ENCODE data around the gene CHST3.

CHST3 gene

DNA sequence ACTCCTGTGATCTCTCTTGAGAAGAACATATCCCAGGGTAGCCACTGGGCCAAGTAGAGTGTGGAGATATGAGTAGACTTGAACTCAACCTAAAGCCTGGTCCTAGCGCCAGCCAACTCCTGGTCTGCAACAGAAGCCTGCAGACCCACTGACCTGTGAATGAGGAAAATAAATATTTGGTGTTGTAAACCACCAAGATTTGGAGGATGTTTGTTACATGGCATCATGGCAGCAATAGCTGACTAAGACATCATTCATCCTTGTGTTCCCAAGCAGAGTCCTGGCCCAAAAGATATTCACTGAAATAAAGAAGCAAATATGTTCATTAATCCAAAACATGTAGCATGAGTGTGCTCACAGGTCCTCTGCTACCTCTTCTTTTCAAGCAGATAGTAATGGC, 26.0 kb upstream of the CHST3 start:
- no peak for DNase-seq (ENCODE audit: low read depth)
- TF ChIP-seq, protein P1, sequence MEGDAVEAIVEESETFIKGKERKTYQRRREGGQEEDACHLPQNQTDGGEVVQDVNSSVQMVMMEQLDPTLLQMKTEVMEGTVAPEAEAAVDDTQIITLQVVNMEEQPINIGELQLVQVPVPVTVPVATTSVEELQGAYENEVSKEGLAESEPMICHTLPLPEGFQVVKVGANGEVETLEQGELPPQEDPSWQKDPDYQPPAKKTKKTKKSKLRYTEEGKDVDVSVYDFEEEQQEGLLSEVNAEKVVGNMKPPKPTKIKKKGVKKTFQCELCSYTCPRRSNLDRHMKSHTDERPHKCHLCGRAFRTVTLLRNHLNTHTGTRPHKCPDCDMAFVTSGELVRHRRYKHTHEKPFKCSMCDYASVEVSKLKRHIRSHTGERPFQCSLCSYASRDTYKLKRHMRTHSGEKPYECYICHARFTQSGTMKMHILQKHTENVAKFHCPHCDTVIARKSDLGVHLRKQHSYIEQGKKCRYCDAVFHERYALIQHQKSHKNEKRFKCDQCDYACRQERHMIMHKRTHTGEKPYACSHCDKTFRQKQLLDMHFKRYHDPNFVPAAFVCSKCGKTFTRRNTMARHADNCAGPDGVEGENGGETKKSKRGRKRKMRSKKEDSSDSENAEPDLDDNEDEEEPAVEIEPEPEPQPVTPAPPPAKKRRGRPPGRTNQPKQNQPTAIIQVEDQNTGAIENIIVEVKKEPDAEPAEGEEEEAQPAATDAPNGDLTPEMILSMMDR (IDR thresholded peaks at IDR 0.05; ENCODE audit: control insufficient read depth, insufficient read depth, low read depth, low read length, missing control alignments) = no peak
- no peak overlapping the region for H3K4me3 ChIP-seq (ENCODE audit: control insufficient read depth, low read depth, low read length)

DNA sequence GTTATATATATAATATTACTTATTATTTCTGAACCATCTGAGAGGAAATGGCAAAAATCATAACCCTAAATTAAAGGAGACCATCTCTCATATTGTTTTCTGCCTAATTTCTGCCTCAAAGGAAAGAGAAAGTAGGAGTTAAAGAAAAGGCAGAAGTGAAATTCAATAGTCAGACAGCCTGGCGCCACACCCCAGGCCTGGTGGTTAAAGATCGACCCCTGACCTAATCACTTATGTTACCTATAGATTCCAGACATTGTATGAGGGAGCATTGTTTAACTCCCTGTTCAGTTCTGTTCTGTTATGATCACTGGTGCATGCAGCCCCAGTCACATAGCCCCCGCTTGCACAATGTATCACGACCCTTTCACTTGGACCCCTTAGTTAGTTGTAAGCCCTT, 24.9 kb upstream of the CHST3 start:
- H3K4me3 ChIP-seq (ENCODE audit: control insufficient read depth, low read depth, low read length) = no peak overlapping the region
- TF ChIP-seq, protein P1 (IDR thresholded peaks at IDR 0.05; ENCODE audit: control insufficient read depth, insufficient read depth, low read depth, low read length, missing control alignments) = no peak
- DNase-seq (ENCODE audit: low read depth) = no peak

DNA sequence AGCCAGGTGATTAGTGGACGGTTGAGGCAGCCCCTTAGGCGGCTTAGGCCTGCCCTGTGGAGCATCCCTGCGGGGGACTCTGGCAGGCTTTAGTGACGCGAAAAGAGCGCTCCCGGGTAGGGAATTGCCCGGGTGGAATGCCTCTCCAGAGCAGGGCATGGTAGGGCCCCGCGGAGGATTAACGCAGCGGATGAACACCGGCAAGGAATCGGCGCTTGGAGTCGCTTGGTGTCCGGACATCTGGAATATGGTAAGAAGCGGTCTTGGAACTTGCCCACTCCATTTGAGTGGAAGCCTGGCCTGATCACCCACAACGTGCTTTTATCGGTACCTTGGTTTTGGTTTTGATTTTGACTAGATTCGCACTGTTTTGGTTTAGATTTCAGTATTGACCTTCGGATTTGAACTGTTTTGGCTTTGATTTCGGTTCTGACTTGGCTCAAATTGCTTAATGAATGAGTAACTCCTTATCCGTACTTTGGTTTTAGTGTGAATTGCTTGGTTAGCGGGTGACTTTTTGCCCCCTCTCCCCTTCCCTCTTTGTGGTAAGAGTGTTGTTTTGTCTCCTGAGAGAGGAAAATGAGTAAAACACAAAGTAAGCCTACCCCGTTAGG, 24.2 kb upstream of the CHST3 start:
- DNase-seq (ENCODE audit: low read depth) = no peak
- TF ChIP-seq, protein P1 (IDR thresholded peaks at IDR 0.05; ENCODE audit: control insufficient read depth, insufficient read depth, low read depth, low read length, missing control alignments) = no peak

DNA sequence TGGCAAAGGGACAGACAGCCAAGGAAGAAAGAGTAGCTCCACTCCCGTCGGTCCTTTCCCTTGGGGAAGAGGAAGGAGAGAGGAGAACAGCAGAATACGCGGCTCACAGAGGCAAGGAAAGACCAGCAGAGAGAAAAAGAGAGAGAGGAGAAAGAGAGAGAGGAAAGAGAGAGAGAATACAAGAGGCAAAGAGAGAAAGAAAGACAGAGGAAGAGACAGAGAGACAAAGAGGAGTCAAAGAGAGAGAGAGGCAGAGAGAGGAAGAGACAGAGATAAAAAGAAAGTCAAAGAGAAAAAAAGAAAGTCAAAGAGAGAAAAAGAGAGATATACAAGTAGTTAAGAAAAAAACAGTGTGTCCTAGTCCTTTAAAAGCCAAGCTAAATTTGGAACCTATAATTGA, 23.4 kb upstream of the CHST3 start:
- DNase-seq (ENCODE audit: low read depth) = no peak
- TF ChIP-seq, protein P1 (IDR thresholded peaks at IDR 0.05; ENCODE audit: control insufficient read depth, insufficient read depth, low read depth, low read length, missing control alignments) = no peak
- no peak overlapping the region for H3K4me3 ChIP-seq (ENCODE audit: control insufficient read depth, low read depth, low read length)

More for the DNA sequence above, 24.2 kb upstream of the CHST3 start:
- H3K4me3 ChIP-seq (ENCODE audit: control insufficient read depth, low read depth, low read length) = no peak overlapping the region

DNA sequence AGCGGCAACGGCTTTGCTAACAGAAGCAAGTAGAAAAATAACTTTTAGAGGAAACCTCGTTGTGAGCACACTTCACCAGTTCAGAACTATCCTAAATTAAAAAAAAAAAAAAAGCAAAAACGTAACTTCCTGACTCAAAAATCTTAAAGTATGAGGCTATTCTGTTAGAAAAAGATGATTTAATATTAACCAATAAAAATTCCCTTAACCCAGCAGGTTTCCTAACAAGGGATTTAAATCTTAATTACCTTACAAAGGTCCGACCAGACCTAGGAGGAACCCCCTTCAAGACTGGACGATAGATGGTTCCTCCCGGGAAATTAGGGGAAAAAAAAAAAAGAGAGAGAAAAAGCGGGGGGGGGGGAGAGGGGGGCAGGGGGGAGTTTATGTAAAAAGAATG, 22.9 kb upstream of the CHST3 start:
- DNase-seq (ENCODE audit: low read depth) = no peak
- no peak overlapping the region for H3K4me3 ChIP-seq (ENCODE audit: control insufficient read depth, low read depth, low read length)
- TF ChIP-seq, protein P1 (IDR thresholded peaks at IDR 0.05; ENCODE audit: control insufficient read depth, insufficient read depth, low read depth, low read length, missing control alignments) = no peak

DNA sequence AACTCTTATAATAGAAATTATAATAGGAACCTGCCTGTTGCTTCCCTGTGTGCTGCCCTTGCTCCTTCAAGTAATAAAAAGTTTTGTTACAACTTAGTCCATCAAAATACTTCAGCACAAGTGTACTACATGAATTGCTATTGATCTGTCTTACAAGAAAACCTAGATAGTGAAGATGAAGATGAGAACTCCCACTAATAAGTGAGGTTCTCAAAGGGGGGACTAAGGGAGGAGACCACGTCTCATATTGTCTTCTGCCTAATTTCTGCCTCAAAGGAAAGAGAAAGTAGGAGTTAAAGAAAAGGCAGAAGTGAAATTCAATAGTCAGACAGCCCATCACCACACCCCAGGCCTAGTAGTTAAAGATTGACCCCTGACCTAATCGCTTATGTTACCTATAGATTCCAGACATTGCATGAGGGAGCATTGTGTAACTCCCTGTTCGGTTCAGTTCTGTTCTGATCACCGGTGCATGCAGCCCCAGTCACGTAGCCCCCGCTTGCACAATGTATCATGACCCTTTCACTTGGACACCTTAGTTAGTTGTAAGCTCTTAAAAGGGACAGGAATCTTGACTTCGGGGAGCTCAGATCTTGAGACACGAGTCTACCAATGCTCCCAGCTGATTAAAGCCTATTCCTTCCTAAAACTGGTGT, 18.2 kb upstream of the CHST3 start:
- no peak overlapping the region for H3K4me3 ChIP-seq (ENCODE audit: control insufficient read depth, low read depth, low read length)
- no peak for DNase-seq (ENCODE audit: low read depth)

More for the DNA sequence above, 18.2 kb upstream of the CHST3 start:
- TF ChIP-seq, protein P1 (IDR thresholded peaks at IDR 0.05; ENCODE audit: control insufficient read depth, insufficient read depth, low read depth, low read length, missing control alignments) = no peak

All from AG09309 (cell line).